GM12891 (cell line): ENCODE measurements around the gene DNPH1.

Experiments
- PAX5 ChIP-seq: IDR thresholded peaks from 2 replicates; pipeline ENCODE4 v1.6.1; 2011; ENCODE audit warnings: low read length, moderate library complexity, mild to moderate bottlenecking; ENCODE audit not compliant: insufficient read depth, severe bottlenecking
- POLR2A ChIP-seq: IDR thresholded peaks from 2 replicates; pipeline ENCODE4 v1.6.1; 2011; ENCODE audit warnings: low read depth, low read length, control low read depth
- POLR2AphosphoS5 ChIP-seq: IDR thresholded peaks from 2 replicates; pipeline ENCODE4 v1.6.1; 2011; ENCODE audit warnings: low read depth, low read length, control low read depth
- POU2F2 ChIP-seq: IDR thresholded peaks from 2 replicates; pipeline ENCODE4 v1.6.1; 2011; ENCODE audit warnings: low read depth, mild to moderate bottlenecking, control low read depth, low read length, moderate library complexity
- SPI1 ChIP-seq: IDR thresholded peaks from 2 replicates; pipeline ENCODE4 v1.6.1; 2011; ENCODE audit warnings: low read depth, low read length, control low read depth
- TAF1 ChIP-seq: IDR thresholded peaks from 2 replicates; pipeline ENCODE4 v1.6.1; 2011; ENCODE audit warnings: low read depth, low read length, control low read depth

DNA sequence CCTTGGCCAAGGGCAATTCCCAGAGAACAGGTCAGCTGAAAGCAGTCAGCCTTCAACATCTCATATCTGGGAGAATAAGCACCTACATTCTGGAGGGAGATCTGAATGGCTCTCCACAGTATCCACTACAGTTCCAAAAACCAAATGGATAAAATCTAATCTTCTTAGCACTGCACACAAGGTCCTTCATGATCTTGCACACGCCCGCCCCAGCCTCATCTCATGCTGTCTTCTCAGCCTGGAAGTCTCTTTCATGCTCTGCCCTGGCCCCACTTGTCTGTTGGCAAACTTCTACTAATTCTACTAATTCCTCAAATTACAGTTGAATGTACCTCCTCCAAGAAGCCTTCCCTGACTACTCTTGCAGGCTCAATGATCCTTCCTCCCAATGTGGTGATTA is 12.2 kb upstream of the DNPH1 start:
- TF ChIP-seq POLR2A (no peak), POLR2AphosphoS5 (no peak), POU2F2 (no peak), SPI1 (no peak), TAF1 (no peak), PAX5 (no peak)
